ENCODE data around the gene ECI1. TPM values are rescaled to one million over a fixed set of nuclear protein-coding genes. Genes with fewer than 3 reads are reported as not detected.

The ECI1 gene
- total and polyA plus RNA-seq, 2 experiments from 2014 or later = 71.4 to 156 TPM

GRCh38 chr16:2284797-2285576 is 33.6 kb upstream of the ECI1 start:
- DNase-seq (ENCODE audit: low spot score) = no peak
- Histone ChIP-seq H3K79me2 (no peaks in the 10 kb centered on the region), H3K36me3 (replicated peaks; ENCODE audit: insufficient read depth, low read depth) (no peaks in the 10 kb centered on the region), H3K9me2 (replicated peaks; ENCODE audit: insufficient read depth) (no peaks in the 10 kb centered on the region), H3K27ac (no peak overlapping the region), H3K27me3 (no peaks in the 10 kb centered on the region), H3K4me3 (no peak overlapping the region), H3K9me3 (ENCODE audit: low read depth) (no peaks in the 10 kb centered on the region), H3K4me1 (ENCODE audit: insufficient read depth) (no peaks in the 10 kb centered on the region), H3K4me2 (no peak overlapping the region), H2AFZ (no peak overlapping the region), H4K20me1 (ENCODE audit: insufficient read depth, poor library complexity, severe bottlenecking) (no peaks in the 10 kb centered on the region)
- TF ChIP-seq EZH2phosphoT487 (IDR thresholded peaks at IDR 0.05; ENCODE audit: low read depth, severe bottlenecking, unreplicated experiment) = no peak
- no peak for TF ChIP-seq CTCF (IDR thresholded peaks at IDR 0.05; ENCODE audit: poor library complexity)
- no peak for TF ChIP-seq EZH2 (IDR thresholded peaks at IDR 0.05; ENCODE audit: borderline replicate concordance)
- WGBS (ENCODE audit: low lambda C conversion rate, missing lambda C conversion rate) = 91% methylated on average over 35 of the region's 35 CpGs

- Histone ChIP-seq H3K9me2 (replicated peaks; ENCODE audit: insufficient read depth) (no peaks in the 10 kb centered on the region), H3K4me3 (no peak overlapping the region), H3K9me3 (ENCODE audit: low read depth) (no peaks in the 10 kb centered on the region), H4K20me1 (ENCODE audit: insufficient read depth, poor library complexity, severe bottlenecking) (no peaks in the 10 kb centered on the region), H3K4me2 (no peak overlapping the region), H3K79me2 (no peaks in the 10 kb centered on the region), H3K4me1 (ENCODE audit: insufficient read depth) (no peaks in the 10 kb centered on the region), H3K36me3 (replicated peaks; ENCODE audit: insufficient read depth, low read depth) (no peaks in the 10 kb centered on the region), H3K27me3 (no peaks in the 10 kb centered on the region), H3K27ac (no peak overlapping the region), H2AFZ (no peak overlapping the region)
- DNase-seq (ENCODE audit: low spot score) = no peak
- WGBS (ENCODE audit: low lambda C conversion rate, missing lambda C conversion rate) = 92% methylated on average over 36 of the region's 37 CpGs
- TF ChIP-seq EZH2phosphoT487 (IDR thresholded peaks at IDR 0.05; ENCODE audit: low read depth, severe bottlenecking, unreplicated experiment) (no peak), CTCF (IDR thresholded peaks at IDR 0.05; ENCODE audit: poor library complexity) (no peak), EZH2 (IDR thresholded peaks at IDR 0.05; ENCODE audit: borderline replicate concordance) (no peak)
Observed at GRCh38 chr16:2284001-2284770, 32.8 kb upstream of the ECI1 start.

- Histone ChIP-seq H3K9me2 (replicated peaks; ENCODE audit: insufficient read depth) (no peaks in the 10 kb centered on the region), H3K27ac (no peak overlapping the region), H3K4me1 (ENCODE audit: insufficient read depth) (no peaks in the 10 kb centered on the region), H2AFZ (no peak overlapping the region), H4K20me1 (ENCODE audit: insufficient read depth, poor library complexity, severe bottlenecking) (no peaks in the 10 kb centered on the region), H3K27me3 (no peaks in the 10 kb centered on the region), H3K4me3 (no peak overlapping the region), H3K4me2 (no peak overlapping the region), H3K79me2 (no peaks in the 10 kb centered on the region), H3K36me3 (replicated peaks; ENCODE audit: insufficient read depth, low read depth) (no peaks in the 10 kb centered on the region), H3K9me3 (ENCODE audit: low read depth) (no peaks in the 10 kb centered on the region)
- WGBS (ENCODE audit: low lambda C conversion rate, missing lambda C conversion rate) = 83% methylated on average over 25 of the region's 26 CpGs
- DNase-seq (ENCODE audit: low spot score) = no peak
- TF ChIP-seq CTCF (IDR thresholded peaks at IDR 0.05; ENCODE audit: poor library complexity) (no peak), EZH2phosphoT487 (IDR thresholded peaks at IDR 0.05; ENCODE audit: low read depth, severe bottlenecking, unreplicated experiment) (no peak), EZH2 (IDR thresholded peaks at IDR 0.05; ENCODE audit: borderline replicate concordance) (no peak)
Observed at GRCh38 chr16:2282866-2283555, 31.6 kb upstream of the ECI1 start.

All from hepatocyte (in vitro differentiated cells).